IPS-18a (cell line): ENCODE results near the gene HUNK.

Experiments
- H3K27ac ChIP-seq: one replicate; pipeline ENCODE4 v1.5.1; 2013; ENCODE audit warnings: low read length
- H3K27me3 ChIP-seq: one replicate; pipeline ENCODE4 v1.6.1; 2013; ENCODE audit warnings: mild to moderate bottlenecking, low read length; ENCODE audit not compliant: control insufficient read depth, insufficient read depth
- H3K36me3 ChIP-seq: one replicate; pipeline ENCODE4 v1.6.1; 2013; ENCODE audit warnings: low read depth, low read length; ENCODE audit not compliant: control insufficient read depth
- H3K4me1 ChIP-seq: one replicate; pipeline ENCODE4 v1.6.1; 2013; ENCODE audit warnings: low read depth, low read length; ENCODE audit not compliant: control insufficient read depth
- H3K4me3 ChIP-seq: one replicate; pipeline ENCODE4 v1.5.1; 2013; ENCODE audit warnings: low read length
- H3K9ac ChIP-seq: one replicate; pipeline ENCODE4 v1.6.1; 2013; ENCODE audit warnings: mild to moderate bottlenecking, low read length, moderate library complexity
- H3K9me3 ChIP-seq: one replicate; pipeline ENCODE4 v1.6.1; 2013; ENCODE audit warnings: low read depth, low read length; ENCODE audit not compliant: control insufficient read depth

HUNK gene

GRCh38 chr21:31872452-31873274 lies at the start of gene HUNK:
TSS of gene HUNK (plus strand) at chr21:31873020. CDS start at chr21:31873675, 655 bp downstream.
- no peak within 1 kb of the TSS for H3K27ac ChIP-seq
- H3K9ac ChIP-seq = peak within 1 kb of the TSS; percentile 52
- no peaks in the 10 kb centered on the region for H3K9me3 ChIP-seq
- peaks cover 34% of the 10 kb centered on the region for H3K27me3 ChIP-seq
- peaks cover 22% of the 10 kb centered on the region for H3K4me1 ChIP-seq
- H3K36me3 ChIP-seq = no peaks in the 10 kb centered on the region
- peak within 1 kb of the TSS; percentile 72 for H3K4me3 ChIP-seq

- Histone ChIP-seq H3K4me3 (no peak overlapping the region), H3K36me3 (no peaks in the 10 kb centered on the region), H3K27me3 (no peaks in the 10 kb centered on the region), H3K9ac (no peak overlapping the region), H3K4me1 (no peaks in the 10 kb centered on the region), H3K27ac (no peak overlapping the region), H3K9me3 (no peaks in the 10 kb centered on the region)
Observed at GRCh38 chr21:31829736-31830472, 42.9 kb upstream of the HUNK start.

- Histone ChIP-seq H3K36me3 (no peaks in the 10 kb centered on the region), H3K27ac (no peak overlapping the region), H3K27me3 (no peaks in the 10 kb centered on the region), H3K9me3 (no peaks in the 10 kb centered on the region), H3K9ac (no peak overlapping the region), H3K4me1 (no peaks in the 10 kb centered on the region), H3K4me3 (no peak overlapping the region)
Observed at GRCh38 chr21:31830701-31831100, 42.1 kb upstream of the HUNK start.

GRCh38 chr21:31837041-31837440 lies 35.8 kb upstream of the HUNK start:
- no peaks in the 10 kb centered on the region for H3K27me3 ChIP-seq
- H3K9ac ChIP-seq = no peak overlapping the region
- no peaks in the 10 kb centered on the region for H3K9me3 ChIP-seq
- no peaks in the 10 kb centered on the region for H3K4me1 ChIP-seq
- no peak overlapping the region for H3K4me3 ChIP-seq
- H3K27ac ChIP-seq = no peak overlapping the region
- no peaks in the 10 kb centered on the region for H3K36me3 ChIP-seq

- Histone ChIP-seq H3K27ac (no peak overlapping the region), H3K9ac (no peak overlapping the region), H3K9me3 (no peaks in the 10 kb centered on the region), H3K27me3 (no peaks in the 10 kb centered on the region), H3K36me3 (no peaks in the 10 kb centered on the region), H3K4me3 (no peak overlapping the region), H3K4me1 (no peaks in the 10 kb centered on the region)
Observed at GRCh38 chr21:31837618-31838390, 35.0 kb upstream of the HUNK start.

- Histone ChIP-seq H3K4me3 (no peak overlapping the region), H3K9me3 (no peaks in the 10 kb centered on the region), H3K4me1 (no peaks in the 10 kb centered on the region), H3K27me3 (no peaks in the 10 kb centered on the region), H3K9ac (no peak overlapping the region), H3K36me3 (no peaks in the 10 kb centered on the region), H3K27ac (no peak overlapping the region)
Observed at GRCh38 chr21:31838586-31839355, 34.0 kb upstream of the HUNK start.

GRCh38 chr21:31844206-31844605 lies 28.6 kb upstream of the HUNK start:
- Histone ChIP-seq H3K4me1 (peaks cover 6% of the 10 kb centered on the region), H3K9me3 (no peaks in the 10 kb centered on the region), H3K36me3 (no peaks in the 10 kb centered on the region), H3K4me3 (no peak overlapping the region), H3K27me3 (no peaks in the 10 kb centered on the region), H3K9ac (no peak overlapping the region), H3K27ac (no peak overlapping the region)

GRCh38 chr21:31845151-31845729 lies 27.6 kb upstream of the HUNK start:
- peaks cover 6% of the 10 kb centered on the region for H3K4me1 ChIP-seq
- H3K4me3 ChIP-seq = no peak overlapping the region
- H3K27me3 ChIP-seq = no peaks in the 10 kb centered on the region
- no peak overlapping the region for H3K27ac ChIP-seq
- H3K9ac ChIP-seq = no peak overlapping the region
- H3K9me3 ChIP-seq = no peaks in the 10 kb centered on the region
- no peaks in the 10 kb centered on the region for H3K36me3 ChIP-seq

GRCh38 chr21:31846690-31847089 lies 26.1 kb upstream of the HUNK start:
- Histone ChIP-seq H3K4me3 (no peak overlapping the region), H3K9me3 (no peaks in the 10 kb centered on the region), H3K9ac (no peak overlapping the region), H3K27ac (no peak overlapping the region), H3K36me3 (no peaks in the 10 kb centered on the region), H3K4me1 (peaks cover 6% of the 10 kb centered on the region), H3K27me3 (no peaks in the 10 kb centered on the region)

- H3K27ac ChIP-seq = no peak overlapping the region
- no peak overlapping the region for H3K9ac ChIP-seq
- H3K9me3 ChIP-seq = no peaks in the 10 kb centered on the region
- H3K36me3 ChIP-seq = no peaks in the 10 kb centered on the region
- no peaks in the 10 kb centered on the region for H3K27me3 ChIP-seq
- peaks cover 6% of the 10 kb centered on the region for H3K4me1 ChIP-seq
- no peak overlapping the region for H3K4me3 ChIP-seq
Observed at GRCh38 chr21:31847761-31848160, 25.1 kb upstream of the HUNK start.
